ENCODE data around the gene KRTAP5-10.

DNA sequence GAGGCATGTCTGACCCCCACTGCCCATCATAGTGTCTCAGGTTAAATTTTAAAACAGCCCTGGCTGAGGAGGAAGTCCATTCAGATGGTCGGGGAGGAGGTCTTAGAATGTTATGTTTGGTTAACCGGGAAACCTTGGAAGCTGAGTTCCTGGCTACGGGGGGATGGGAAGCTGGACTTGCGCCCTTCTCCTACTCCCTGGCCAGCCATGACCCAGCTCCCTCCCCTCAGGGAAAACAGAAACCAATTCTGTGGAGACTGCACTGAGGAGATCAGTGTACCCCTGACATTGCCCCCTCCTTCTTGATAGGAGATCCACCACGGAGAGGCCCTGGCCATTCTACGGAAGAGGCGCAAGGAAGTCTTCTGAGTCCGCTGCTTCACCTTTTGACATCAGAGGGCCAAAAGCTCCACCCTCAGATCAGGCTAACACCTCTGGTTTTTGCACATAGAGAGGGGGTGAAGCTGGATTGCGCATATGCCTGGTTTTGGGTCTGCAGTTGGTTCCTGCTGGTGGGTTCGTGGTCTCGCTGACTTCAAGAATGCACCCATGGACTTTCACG is 19.9 kb upstream of the KRTAP5-10 start:
- TF ChIP-seq IRF3 (IDR thresholded peaks at IDR 0.05; ENCODE audit: low read depth, low read length) = no peak
- TF ChIP-seq RCOR1 (IDR thresholded peaks at IDR 0.05; ENCODE audit: low read length) = no peak
- TF ChIP-seq MXI1 (IDR thresholded peaks at IDR 0.05; ENCODE audit: low read depth, low read length) = no peak
- TF ChIP-seq, protein P1, sequence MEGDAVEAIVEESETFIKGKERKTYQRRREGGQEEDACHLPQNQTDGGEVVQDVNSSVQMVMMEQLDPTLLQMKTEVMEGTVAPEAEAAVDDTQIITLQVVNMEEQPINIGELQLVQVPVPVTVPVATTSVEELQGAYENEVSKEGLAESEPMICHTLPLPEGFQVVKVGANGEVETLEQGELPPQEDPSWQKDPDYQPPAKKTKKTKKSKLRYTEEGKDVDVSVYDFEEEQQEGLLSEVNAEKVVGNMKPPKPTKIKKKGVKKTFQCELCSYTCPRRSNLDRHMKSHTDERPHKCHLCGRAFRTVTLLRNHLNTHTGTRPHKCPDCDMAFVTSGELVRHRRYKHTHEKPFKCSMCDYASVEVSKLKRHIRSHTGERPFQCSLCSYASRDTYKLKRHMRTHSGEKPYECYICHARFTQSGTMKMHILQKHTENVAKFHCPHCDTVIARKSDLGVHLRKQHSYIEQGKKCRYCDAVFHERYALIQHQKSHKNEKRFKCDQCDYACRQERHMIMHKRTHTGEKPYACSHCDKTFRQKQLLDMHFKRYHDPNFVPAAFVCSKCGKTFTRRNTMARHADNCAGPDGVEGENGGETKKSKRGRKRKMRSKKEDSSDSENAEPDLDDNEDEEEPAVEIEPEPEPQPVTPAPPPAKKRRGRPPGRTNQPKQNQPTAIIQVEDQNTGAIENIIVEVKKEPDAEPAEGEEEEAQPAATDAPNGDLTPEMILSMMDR (IDR thresholded peaks at IDR 0.05) = no peak
- no peak for TF ChIP-seq RAD21 (IDR thresholded peaks at IDR 0.05; ENCODE audit: low read length)
- TF ChIP-seq GABPA (IDR thresholded peaks at IDR 0.05; ENCODE audit: low read depth) = no peak
- TF ChIP-seq EZH2phosphoT487 (IDR thresholded peaks at IDR 0.05; ENCODE audit: borderline replicate concordance, low read depth) = no peak
- TF ChIP-seq FOXJ3 (CRISPR knock-in tag; IDR thresholded peaks at IDR 0.05) = no peak
- TF ChIP-seq POLR2AphosphoS5 (IDR thresholded peaks at IDR 0.05; ENCODE audit: low read depth, low read length) = no peak
- no peak for TF ChIP-seq TCF12 (IDR thresholded peaks at IDR 0.05)
- TF ChIP-seq SIN3A (IDR thresholded peaks at IDR 0.05; ENCODE audit: borderline replicate concordance, low read depth, low read length) = no peak
- TF ChIP-seq EP300 (IDR thresholded peaks at IDR 0.05; ENCODE audit: borderline replicate concordance in 1 of 2, low read depth in 1 of 2, low read length in 1 of 2) = no peak
- TF ChIP-seq NFIC (IDR thresholded peaks at IDR 0.05; ENCODE audit: borderline replicate concordance) = no peak
- TF ChIP-seq, protein P2, sequence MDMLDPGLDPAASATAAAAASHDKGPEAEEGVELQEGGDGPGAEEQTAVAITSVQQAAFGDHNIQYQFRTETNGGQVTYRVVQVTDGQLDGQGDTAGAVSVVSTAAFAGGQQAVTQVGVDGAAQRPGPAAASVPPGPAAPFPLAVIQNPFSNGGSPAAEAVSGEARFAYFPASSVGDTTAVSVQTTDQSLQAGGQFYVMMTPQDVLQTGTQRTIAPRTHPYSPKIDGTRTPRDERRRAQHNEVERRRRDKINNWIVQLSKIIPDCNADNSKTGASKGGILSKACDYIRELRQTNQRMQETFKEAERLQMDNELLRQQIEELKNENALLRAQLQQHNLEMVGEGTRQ (IDR thresholded peaks at IDR 0.05; ENCODE audit: borderline replicate concordance, low read depth, low read length) = no peak

All from SK-N-SH (cell line).